Spleen (tissue), 11 donors: ENCODE results near the gene NUP153. TPM values are rescaled to one million over a fixed set of nuclear protein-coding genes. Genes with fewer than 3 reads are reported as not detected.

Source experiments
- DNase-seq: peaks from one replicate; pipeline ENCODE4 v3.0.0-alpha.2; 2020
- H3K27ac ChIP-seq, 8 donors: fragments of 200-600 bp; sonication (generic) in 7 of 8; 1 replicate in 4 of 8; 2 replicates in 4 of 8; pipeline versions ENCODE4 v1.5.0 to v1.8.0; 2016 to 2021; ENCODE audit warnings: inconsistent platforms in 4 of 8, mild to moderate bottlenecking in 4 of 8, moderate library complexity in 1 of 8
- H3K27me3 ChIP-seq, 7 donors: fragments of 200-600 bp; sonication (generic) in 6 of 7; replicated peaks in 1 of 7; 1 replicate in 4 of 7; 2 replicates in 3 of 7; pipeline versions ENCODE4 v1.5.0 to v1.8.0; 2016 to 2021; ENCODE audit warnings: inconsistent platforms in 3 of 7, mild to moderate bottlenecking in 1 of 7
- H3K36me3 ChIP-seq, 6 donors: fragments of 200-600 bp; sonication (generic) in 5 of 6; 1 replicate in 4 of 6; 2 replicates in 2 of 6; pipeline versions ENCODE4 v1.5.0 to v1.8.0; 2016 to 2021; ENCODE audit warnings: inconsistent platforms in 2 of 6
- H3K4me1 ChIP-seq, 6 donors: fragments of 200-600 bp; sonication (generic) in 5 of 6; 1 replicate in 3 of 6; 2 replicates in 3 of 6; pipeline versions ENCODE4 v1.5.0 to v1.8.0; 2016 to 2021; ENCODE audit warnings: inconsistent platforms in 3 of 6
- H3K4me3 ChIP-seq, 8 donors: fragments of 200-600 bp; sonication (generic) in 7 of 8; 1 replicate in 4 of 8; 2 replicates in 4 of 8; pipeline versions ENCODE4 v1.5.0 to v1.8.0; 2016 to 2021; ENCODE audit warnings: inconsistent platforms in 4 of 8, mild to moderate bottlenecking in 4 of 8, moderate library complexity in 2 of 8
- H3K9me3 ChIP-seq, 8 donors: fragments of 200-600 bp; sonication (generic) in 7 of 8; 1 replicate in 4 of 8; 2 replicates in 4 of 8; pipeline versions ENCODE4 v1.5.0 to v1.8.0; 2016 to 2021; ENCODE audit warnings: inconsistent platforms in 4 of 8
- CTCF ChIP-seq, 11 experiments: fragments of 200-600 bp in 7 of 11; fragments of 450-650 bp in 4 of 11; sonication (generic) in 4 of 11; IDR thresholded peaks in 8 of 11; conservative IDR thresholded peaks in 3 of 11; 1 replicate in 7 of 11; 2 replicates in 4 of 11; pipeline versions ENCODE4 v1.4.0 to v1.8.0; 2016 to 2021; ENCODE audit warnings: antibody characterized with exemption in 11 of 11, inconsistent platforms in 4 of 11, mild to moderate bottlenecking in 1 of 11
- POLR2A ChIP-seq, 3 donors: fragments of 450-650 bp; IDR thresholded peaks; one replicate each; pipeline ENCODE4 v1.5.1; 2017; ENCODE audit warnings: antibody characterized with exemption in 3 of 3, mild to moderate bottlenecking in 1 of 3
- POLR2AphosphoS5 ChIP-seq, 3 donors: sonication (generic); formaldehyde crosslinking; IDR thresholded peaks; one replicate each; pipeline ENCODE4 v1.5.1; 2017; ENCODE audit warnings: antibody characterized with exemption in 3 of 3
- WGBS, 5 donors: extraction: QIAGEN DNeasy Blood & Tissue Kit in 3 of 5; methylation state at CpG; one replicate each; pipeline versions ENCODE4 v1.1.5 to v1.1.7; 2013 to 2018; 5-methylcytosine and 5-hydroxymethylcytosine counted together
- intact Hi-C: fragments of 100-400 bp; cut with DNase I; formaldehyde crosslinking; loops from one replicate; pipeline ENCODE4 v1.15.0; 2023; ENCODE audit warnings: low total_unique reads
- polyA plus RNA-seq, 3 donors: library from polyadenylated mRNA; stranded (reverse); fragments of 200-250 nt; gene quantifications; one replicate each; pipeline ENCODE4 v1.2.1, GENCODE V29; 2013
- total RNA-seq, 7 donors: library from RNA; depleted of rRNA in 3 of 7; stranded (reverse); fragments of >200 nt in 3 of 7; fragmentation: NEBNext Ultra II Directional in 4 of 7; extraction: Animal tissue kit (Norgen Biotek cat#: 25700) in 4 of 7; gene quantifications; one replicate each; pipeline versions ENCODE4 v1.1.0 to v1.2.1, GENCODE V29; 2016 to 2021
- donor health status: healthy with polysubstance abuse.
- donor health status: DM: no; HTN: no; CAD: no; lungs with moderate emphysema.
- donor health status: DM: no; HTN: no; CAD: no.
- donor health status: Bipolar disorder and iron deficiency.
- donor health status: healthy.
- donor health status: DM: no; HTN: no; CAD: no.
- donor health status: DM: yes; HTN: yes; CAD: no.

Gene NUP153
- total and polyA plus RNA-seq, 10 donors = 8.9 to 51.5 (median 45.3) TPM

DNA sequence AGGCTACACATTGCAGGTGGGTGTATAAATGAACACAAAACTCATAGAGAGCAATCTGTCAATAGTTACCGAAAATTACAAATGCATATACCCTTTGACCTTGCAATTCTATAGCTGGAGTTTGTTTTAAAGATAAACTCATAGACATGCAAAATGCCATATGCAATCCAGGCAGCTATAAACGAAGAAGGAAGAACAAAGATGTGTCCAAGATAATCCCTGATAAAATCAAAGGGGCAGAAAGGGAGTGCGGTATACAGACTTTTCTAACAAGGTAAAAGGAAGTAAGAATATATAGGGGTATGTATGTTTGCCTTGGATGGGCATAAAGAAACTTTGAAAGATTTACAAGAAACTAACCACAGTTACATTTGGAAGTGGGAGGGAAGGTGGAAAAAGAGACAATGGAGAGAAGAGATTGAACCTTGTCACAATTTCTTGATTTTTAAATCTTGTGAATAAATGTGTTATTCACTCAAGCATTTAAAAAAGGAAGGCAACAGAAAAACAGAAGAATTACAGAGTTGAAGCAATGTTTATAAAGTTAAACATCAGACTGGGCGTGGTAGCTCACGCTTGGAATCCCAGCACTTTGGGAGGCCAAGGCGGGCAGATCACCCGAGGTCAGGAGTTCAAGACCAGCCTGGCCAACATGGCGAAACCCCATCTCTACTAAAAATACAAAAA is 76.8 kb downstream of the NUP153 start:
- Histone ChIP-seq H3K4me3 (no peak overlapping the region), H3K4me1 (peaks cover 0 to 47% (median 8%) of the 10 kb centered on the region in 6 donors), H3K27me3 (no peaks in the 10 kb centered on the region), H3K9me3 (no peaks in the 10 kb centered on the region), H3K36me3 (peaks cover 2 to 100% (median 51%) of the 10 kb centered on the region in 6 donors), H3K27ac (peak overlapping the region in 1 of 8 donors; percentile 37)
- TF ChIP-seq CTCF (IDR thresholded peaks at IDR 0.05 in 8 of 11, conservative IDR thresholded peaks at IDR 0.05 in 3 of 11) (no peak), POLR2A (IDR thresholded peaks at IDR 0.05) (no peak), POLR2AphosphoS5 (IDR thresholded peaks at IDR 0.05) (no peak)
- intact Hi-C loops = no loop called here
- DNase-seq = no peak
- 83 to 94% (median 91%) methylated on average over 8 of the region's 8 CpGs for WGBS, 5 donors

- Histone ChIP-seq H3K27ac (no peak overlapping the region), H3K36me3 (peaks cover 2 to 100% (median 59%) of the 10 kb centered on the region in 6 donors), H3K27me3 (no peaks in the 10 kb centered on the region), H3K4me1 (peaks cover 0 to 42% (median 8%) of the 10 kb centered on the region in 6 donors), H3K4me3 (no peak overlapping the region), H3K9me3 (no peaks in the 10 kb centered on the region)
- DNase-seq = no peak
- intact Hi-C loops = no loop called here
- TF ChIP-seq POLR2A (IDR thresholded peaks at IDR 0.05) (no peak), POLR2AphosphoS5 (IDR thresholded peaks at IDR 0.05) (no peak), CTCF (IDR thresholded peaks at IDR 0.05 in 8 of 11, conservative IDR thresholded peaks at IDR 0.05 in 3 of 11) (no peak)
- 77 to 88% (median 86%) methylated on average over 1 of the region's 1 CpG for WGBS, 5 donors
These were observed 77.9 kb downstream of the NUP153 start for GRCh38 chr6:17628873-17629272.

DNA sequence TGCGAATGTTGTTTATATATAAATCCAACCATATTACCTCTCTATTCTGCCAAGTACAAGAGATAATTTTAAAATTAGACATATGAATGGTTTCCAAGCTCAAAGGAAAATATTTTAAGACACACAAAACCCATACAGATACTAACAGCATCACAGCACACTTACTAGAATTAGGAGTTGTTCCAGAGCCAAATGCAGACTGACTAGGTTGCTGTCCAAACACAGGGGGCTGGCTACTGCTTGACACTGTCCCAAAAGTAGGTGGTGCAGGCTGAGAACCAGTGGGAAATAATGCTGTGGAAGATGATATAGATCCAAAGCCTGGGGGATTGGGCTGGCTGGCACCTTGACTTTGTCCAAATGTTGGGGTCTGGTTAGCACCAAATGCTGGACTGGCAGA is 82.3 kb downstream of the NUP153 start:
- DNase-seq = no peak
- Histone ChIP-seq H3K27ac (no peak overlapping the region), H3K4me3 (no peak overlapping the region), H3K4me1 (peaks cover 0 to 19% (median 0%) of the 10 kb centered on the region in 6 donors), H3K27me3 (no peaks in the 10 kb centered on the region), H3K9me3 (no peaks in the 10 kb centered on the region), H3K36me3 (peaks cover 2 to 99% (median 56%) of the 10 kb centered on the region in 6 donors)
- 88 to 100% (median 94%) methylated on average over 1 of the region's 1 CpG for WGBS, 5 donors
- TF ChIP-seq POLR2A (IDR thresholded peaks at IDR 0.05) (no peak), POLR2AphosphoS5 (IDR thresholded peaks at IDR 0.05) (no peak), CTCF (IDR thresholded peaks at IDR 0.05 in 8 of 11, conservative IDR thresholded peaks at IDR 0.05 in 3 of 11) (no peak)
- intact Hi-C loops = no loop called here

DNA sequence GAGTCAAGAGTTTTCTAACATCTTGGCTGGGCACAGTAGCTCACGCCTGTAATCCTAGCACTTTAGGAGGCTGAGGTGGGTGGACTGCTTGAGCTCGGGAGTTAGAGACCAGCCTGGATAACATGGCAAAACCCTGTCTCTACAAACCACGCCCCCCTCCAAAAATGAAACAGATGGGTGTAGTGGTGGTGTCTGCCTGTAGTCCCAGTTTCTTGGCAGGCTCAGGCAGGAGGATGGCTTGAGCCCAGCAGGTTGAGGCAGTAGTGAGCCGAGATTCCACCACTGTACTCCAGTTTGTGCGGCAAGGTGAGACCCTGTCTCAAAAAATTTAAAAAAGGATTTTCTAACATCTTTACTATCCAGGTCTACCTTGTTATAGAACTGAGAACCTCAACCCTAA is 84.6 kb downstream of the NUP153 start:
- no peak for TF ChIP-seq POLR2AphosphoS5 (IDR thresholded peaks at IDR 0.05)
- TF ChIP-seq POLR2A (IDR thresholded peaks at IDR 0.05) = no peak
- TF ChIP-seq CTCF (IDR thresholded peaks at IDR 0.05 in 8 of 11, conservative IDR thresholded peaks at IDR 0.05 in 3 of 11) = no peak
- Histone ChIP-seq H3K36me3 (peaks cover 2 to 99% (median 42%) of the 10 kb centered on the region in 6 donors), H3K4me3 (no peak overlapping the region), H3K27me3 (no peaks in the 10 kb centered on the region), H3K4me1 (peaks cover 0 to 10% (median 0%) of the 10 kb centered on the region in 6 donors), H3K27ac (peak overlapping the region in 1 of 8 donors; percentile 53), H3K9me3 (no peaks in the 10 kb centered on the region)
- no peak for DNase-seq
- 94 to 99% (median 96%) methylated on average over 5 of the region's 5 CpGs for WGBS, 5 donors
- intact Hi-C loops = no loop called here
